K562 (cell line): ENCODE results near the gene DNASE1L3. TPM values are rescaled to one million over a fixed set of nuclear protein-coding genes. Genes with fewer than 3 reads are reported as not detected.

Source experiments
- ATAC-seq: fragments of 200-7000 bp; cut with Tn5 transposase; 3 replicates; pipeline ENCODE4 v1.9.1; 2020; ENCODE audit warnings: moderate library complexity
- BruUV-seq: library from RNA; stranded (reverse); fragments of 400-500 nt; replicated peaks from 2 replicates; lab custom pipeline; 2021; lab: Mats Ljungman, UMichigan
- CTCF ChIA-PET: fragments of 300-600 bp; formaldehyde crosslinking; extraction: SDS; loops from one replicate; lab custom pipeline; 2021; ENCODE audit warnings: low intra/inter-chr PET ratio; lab: Yijun Ruan, JAX
- POLR2A ChIA-PET: fragments of 300-600, 350-650 bp; sonication (Branson Sonifier 250); formaldehyde crosslinking; extraction: SDS; loops from one replicate; lab custom pipeline; 2021; ENCODE audit warnings: antibody characterized with exemption, inconsistent platforms; lab: Yijun Ruan, JAX
- DNase-seq, 4 experiments: peaks; one replicate each; pipeline versions ENCODE4 v3.0.0 to v3.0.0-alpha.2; 2011 to 2018; ENCODE audit warnings: low spot score in 3 of 4, mixed read lengths in 3 of 4; ENCODE audit errors: extremely low read depth in 1 of 4
- FAIRE-seq: peaks from 2 replicates; lab custom pipeline; 2011; peaks lifted over from hg19 to GRCh38; lab: Jason Lieb, UNC
- H2AFZ ChIP-seq: 2 replicates; pipeline ENCODE4 v1.6.0; 2011; ENCODE audit warnings: low read depth, low read length, control low read depth, inconsistent platforms
- H3K27ac ChIP-seq: fragments of 200-600 bp; 3 replicates; pipeline ENCODE4 v1.8.0; 2011; ENCODE audit warnings: low read depth, mild to moderate bottlenecking, control low read depth, inconsistent platforms, low read length, moderate library complexity, mixed read lengths; ENCODE audit errors: extremely low read depth
- H3K27me3 ChIP-seq, 2 experiments: fragments of 300-600 bp in 1 of 2; 2 replicates in 1 of 2; 3 replicates in 1 of 2; pipeline versions ENCODE4 v1.6.0 to v1.8.0; 2011; ENCODE audit warnings: inconsistent platforms in 2 of 2, low read length in 2 of 2, mild to moderate bottlenecking in 1 of 2, mixed read lengths in 1 of 2, moderate library complexity in 1 of 2; ENCODE audit not compliant: control insufficient read depth in 2 of 2, insufficient read depth in 2 of 2
- H3K36me3 ChIP-seq: fragments of 300-600 bp; 3 replicates; pipeline ENCODE4 v1.8.0; 2011; ENCODE audit warnings: mild to moderate bottlenecking, low read length, inconsistent platforms; ENCODE audit not compliant: control insufficient read depth, insufficient read depth
- H3K4me1 ChIP-seq, 2 experiments: fragments of 200-600 bp in 1 of 2; replicated peaks in 1 of 2; 2 replicates in 1 of 2; 3 replicates in 1 of 2; pipeline versions ENCODE4 v1.5.1 to v1.8.0; 2011; ENCODE audit warnings: inconsistent platforms in 2 of 2, low read length in 2 of 2, mild to moderate bottlenecking in 1 of 2, mixed read lengths in 1 of 2, moderate library complexity in 1 of 2; ENCODE audit not compliant: control insufficient read depth in 2 of 2, insufficient read depth in 2 of 2
- H3K4me2 ChIP-seq: 2 replicates; pipeline ENCODE4 v1.6.1; 2011; ENCODE audit warnings: low read length, control low read depth, inconsistent platforms, mixed read lengths; ENCODE audit not compliant: insufficient read depth
- H3K4me3 ChIP-seq: fragments of 200-600 bp; sonication (generic), shearing (Covaris generic); 2 replicates; pipeline ENCODE4 v1.5.1; 2016; ENCODE audit warnings: control low read depth, inconsistent platforms
- H3K79me2 ChIP-seq: fragments of 200-600 bp; 3 replicates; pipeline ENCODE4 v1.8.0; 2011; ENCODE audit warnings: low read length, inconsistent platforms; ENCODE audit not compliant: control insufficient read depth, insufficient read depth
- H3K9ac ChIP-seq, 2 experiments: 2 replicates each; pipeline versions ENCODE4 v1.6.0 to v1.6.1; 2011; ENCODE audit warnings: low read depth in 2 of 2, low read length in 2 of 2, control low read depth in 1 of 2, inconsistent platforms in 1 of 2, mild to moderate bottlenecking in 1 of 2, mixed read lengths in 1 of 2; ENCODE audit not compliant: insufficient read depth in 1 of 2
- H3K9me1 ChIP-seq: one replicate; pipeline ENCODE4 v1.6.0; 2011; ENCODE audit warnings: inconsistent platforms, mild to moderate bottlenecking, low read length, moderate library complexity; ENCODE audit not compliant: control insufficient read depth, insufficient read depth
- H3K9me3 ChIP-seq: replicated peaks from 2 replicates; pipeline ENCODE4 v1.5.1; 2011; ENCODE audit warnings: low read depth, low read length, inconsistent platforms; ENCODE audit not compliant: control insufficient read depth, insufficient read depth
- H4K20me1 ChIP-seq: replicated peaks from 2 replicates; pipeline ENCODE4 v1.6.1; 2011; ENCODE audit warnings: low read length, inconsistent platforms, mixed read lengths; ENCODE audit not compliant: control insufficient read depth, insufficient read depth
- CTCF ChIP-seq, 3 experiments: IDR thresholded peaks in 2 of 3; conservative IDR thresholded peaks in 1 of 3; 2 replicates each; pipeline ENCODE4 v1.5.1; 2011 to 2012; ENCODE audit warnings: low read length in 3 of 3, mild to moderate bottlenecking in 3 of 3, control low read depth in 2 of 3, improper control_type of control experiment in 1 of 3, inconsistent platforms in 1 of 3, low read depth in 1 of 3, mixed read lengths in 1 of 3, moderate library complexity in 1 of 3; ENCODE audit not compliant: insufficient read depth in 2 of 3
- ESRRB ChIP-seq: fragments of 250-450 bp; sonication (Bioruptor Pico); IDR thresholded peaks from 2 replicates; pipeline ENCODE4 v1.5.0; 2020; ENCODE audit warnings: mild to moderate bottlenecking, moderate library complexity, borderline replicate concordance
- GTF2A2 ChIP-seq: IDR thresholded peaks from 2 replicates; pipeline ENCODE4 v1.6.1; 2016; ENCODE audit warnings: mild to moderate bottlenecking, missing genetic modification characterization, missing compliant biosample characterization
- HMGN3 ChIP-seq: IDR thresholded peaks from 2 replicates; pipeline ENCODE4 v1.6.1; 2011; ENCODE audit warnings: borderline replicate concordance, low read depth, mild to moderate bottlenecking, mixed read lengths, low read length; ENCODE audit not compliant: insufficient read length; ENCODE audit errors: extremely low read depth
- MLLT1 ChIP-seq, 2 experiments: fragments of 450-650 bp; IDR thresholded peaks; 2 replicates each; pipeline ENCODE4 v1.6.1; 2016
- MTF1 ChIP-seq: fragments of 250-450 bp; sonication (Bioruptor Pico); IDR thresholded peaks from 2 replicates; pipeline ENCODE4 v1.9.0; 2021; ENCODE audit warnings: moderate library complexity, mild to moderate bottlenecking, inconsistent platforms, borderline replicate concordance
- SIN3A ChIP-seq, 2 experiments: fragments of 150-350 bp in 1 of 2; IDR thresholded peaks; 2 replicates each; pipeline ENCODE4 v1.6.1; 2011 to 2016; ENCODE audit warnings: borderline replicate concordance in 2 of 2, low read depth in 2 of 2, low read length in 2 of 2, mild to moderate bottlenecking in 2 of 2, moderate library complexity in 2 of 2; ENCODE audit not compliant: control insufficient read depth in 1 of 2
- SLC30A9 ChIP-seq: fragments of 250-450 bp; sonication (Bioruptor Pico); IDR thresholded peaks from 2 replicates; pipeline ENCODE4 v1.8.0; 2022; ENCODE audit warnings: mild to moderate bottlenecking, moderate library complexity
- ZC3H4 ChIP-seq: sonication (generic); formaldehyde crosslinking; IDR thresholded peaks from 2 replicates; pipeline ENCODE4 v1.9.0; 2021; ENCODE audit warnings: missing genetic modification reagents, borderline replicate concordance
- ZNF507 ChIP-seq: conservative IDR thresholded peaks from 2 replicates; pipeline ENCODE4 v1.6.1; 2017; ENCODE audit warnings: missing genetic modification characterization, missing compliant biosample characterization
- ZNF699 ChIP-seq: fragments of 250-450 bp; sonication (Bioruptor Pico); IDR thresholded peaks from 2 replicates; pipeline ENCODE4 v1.8.0; 2021; ENCODE audit warnings: mild to moderate bottlenecking, moderate library complexity; ENCODE audit not compliant: insufficient replicate concordance
- WGBS: fragments of 100-300 bp; shearing (Covaris generic); methylation state at CpG from one replicate; pipeline ENCODE4 v1.1.6; 2016; ENCODE audit warnings: low coverage, mixed read lengths; ENCODE audit not compliant: insufficient coverage; ENCODE audit errors: missing lambda C conversion rate; 5-methylcytosine and 5-hydroxymethylcytosine counted together
- in situ Hi-C: fragments of 300-500 bp; cut with MboI; formaldehyde crosslinking; loops from 4 replicates; pipeline ENCODE4 v1.15.0; 2018; ENCODE audit warnings: inconsistent platforms, mixed read lengths
- intact Hi-C: fragments of 100-400 bp; cut with micrococcal nuclease; formaldehyde crosslinking; loops from 2 replicates; pipeline ENCODE4 v1.14.2; 2022
- polyA plus RNA-seq, 8 experiments: library from polyadenylated mRNA; depleted of rRNA in 4 of 8; stranded (reverse) in 5 of 8; unstranded in 3 of 8; fragments of >200 nt; fragmentation: Nextera tagmentation in 2 of 8; fragmentation: Illumina TruSeq in 1 of 8; extraction: Ambion mirVana in 2 of 8; extraction: Trizol in 1 of 8; gene quantifications; 2 replicates each; pipeline versions ENCODE4 v1.2.1 to v1.2.3, GENCODE V29; 2011 to 2014; ENCODE audit warnings: inconsistent platforms in 1 of 8, missing spikeins in 1 of 8
- total RNA-seq, 7 experiments: library from RNA; depleted of rRNA in 6 of 7; stranded (reverse); fragments of >200 nt in 6 of 7; fragmentation: Illumina TruSeq in 2 of 7; extraction: Trizol in 2 of 7; gene quantifications; 2 replicates each; pipeline versions ENCODE4 v1.2.1 to v1.2.3, GENCODE V29; 2011 to 2021; ENCODE audit warnings: low replicate concordance in 1 of 7
- TF ChIP-seq, protein P1 (sequence below): sonication (generic); formaldehyde crosslinking; IDR thresholded peaks from 2 replicates; pipeline ENCODE4 v1.8.0; 2023; ENCODE audit warnings: mild to moderate bottlenecking, missing genetic modification reagents

DNASE1L3 gene
- total and polyA plus RNA-seq, 9 of the 15 experiments (the other 6 are each of a cell fraction or from before 2014, with no cell fraction given): 0.06 TPM; not detected in 8

GRCh38 chr3:58222161-58222724, 11.5 kb upstream of the DNASE1L3 start (continued):
- no peak for TF ChIP-seq ESRRB (CRISPR knock-in tag)

DNA sequence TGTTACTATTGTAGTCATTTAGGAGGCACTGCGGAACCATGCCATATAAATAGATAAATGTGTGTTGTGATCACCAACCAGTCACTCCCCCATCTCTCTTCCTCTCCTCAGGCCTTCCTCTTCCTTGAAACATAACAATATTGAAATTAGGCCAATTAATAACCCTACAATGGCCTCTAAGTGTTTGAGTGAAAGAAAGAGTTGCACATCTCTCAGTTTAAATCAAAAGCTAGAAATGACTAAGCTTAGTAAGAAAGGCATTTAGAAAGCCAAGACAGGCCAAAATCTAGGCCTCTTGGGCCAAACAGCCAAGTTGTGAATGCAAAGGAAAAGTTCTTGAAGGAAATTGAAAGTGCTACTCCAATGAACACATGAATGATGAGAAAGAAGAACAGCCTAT, 8.1 kb upstream of the DNASE1L3 start:
- WGBS: 30% methylated on average over 1 of the region's 1 CpG
- intact Hi-C loops: no loop called here

More for the DNA sequence above, 8.1 kb upstream of the DNASE1L3 start:
- peaks cover 0 to 10% of the 10 kb centered on the region in 2 experiments; a peak in 2 of 5 replicates for H3K27me3 ChIP-seq
- H2AFZ ChIP-seq: no peak overlapping the region
- no TSS peak for BruUV-seq
- FAIRE-seq (no peak), DNase-seq (no peak), ATAC-seq (no peak)
- no peaks in the 10 kb centered on the region for H3K9me1 ChIP-seq
- TF ChIP-seq ZNF507 (tag) (no peak), CTCF (IDR thresholded peaks at IDR 0.05 in 2 of 3, conservative IDR thresholded peaks at IDR 0.05 in 1 of 3; ENCODE audit: insufficient read depth in 2 of 3, low read depth in 1 of 3, low read length in 3 of 3) (no peak), MLLT1 (IDR thresholded peaks at IDR 0.05) (no peak), ZC3H4 (CRISPR knock-in tag) (no peak), ZNF699 (CRISPR knock-in tag) (no peak), HMGN3 (no peak), MTF1 (CRISPR knock-in tag) (no peak), SLC30A9 (CRISPR knock-in tag) (no peak), SIN3A (IDR thresholded peaks at IDR 0.05; ENCODE audit: borderline replicate concordance in 2 of 2, control insufficient read depth in 1 of 2, low read depth in 2 of 2, low read length in 2 of 2) (no peak), GTF2A2 (no peak)
- TF ChIP-seq, protein P1, sequence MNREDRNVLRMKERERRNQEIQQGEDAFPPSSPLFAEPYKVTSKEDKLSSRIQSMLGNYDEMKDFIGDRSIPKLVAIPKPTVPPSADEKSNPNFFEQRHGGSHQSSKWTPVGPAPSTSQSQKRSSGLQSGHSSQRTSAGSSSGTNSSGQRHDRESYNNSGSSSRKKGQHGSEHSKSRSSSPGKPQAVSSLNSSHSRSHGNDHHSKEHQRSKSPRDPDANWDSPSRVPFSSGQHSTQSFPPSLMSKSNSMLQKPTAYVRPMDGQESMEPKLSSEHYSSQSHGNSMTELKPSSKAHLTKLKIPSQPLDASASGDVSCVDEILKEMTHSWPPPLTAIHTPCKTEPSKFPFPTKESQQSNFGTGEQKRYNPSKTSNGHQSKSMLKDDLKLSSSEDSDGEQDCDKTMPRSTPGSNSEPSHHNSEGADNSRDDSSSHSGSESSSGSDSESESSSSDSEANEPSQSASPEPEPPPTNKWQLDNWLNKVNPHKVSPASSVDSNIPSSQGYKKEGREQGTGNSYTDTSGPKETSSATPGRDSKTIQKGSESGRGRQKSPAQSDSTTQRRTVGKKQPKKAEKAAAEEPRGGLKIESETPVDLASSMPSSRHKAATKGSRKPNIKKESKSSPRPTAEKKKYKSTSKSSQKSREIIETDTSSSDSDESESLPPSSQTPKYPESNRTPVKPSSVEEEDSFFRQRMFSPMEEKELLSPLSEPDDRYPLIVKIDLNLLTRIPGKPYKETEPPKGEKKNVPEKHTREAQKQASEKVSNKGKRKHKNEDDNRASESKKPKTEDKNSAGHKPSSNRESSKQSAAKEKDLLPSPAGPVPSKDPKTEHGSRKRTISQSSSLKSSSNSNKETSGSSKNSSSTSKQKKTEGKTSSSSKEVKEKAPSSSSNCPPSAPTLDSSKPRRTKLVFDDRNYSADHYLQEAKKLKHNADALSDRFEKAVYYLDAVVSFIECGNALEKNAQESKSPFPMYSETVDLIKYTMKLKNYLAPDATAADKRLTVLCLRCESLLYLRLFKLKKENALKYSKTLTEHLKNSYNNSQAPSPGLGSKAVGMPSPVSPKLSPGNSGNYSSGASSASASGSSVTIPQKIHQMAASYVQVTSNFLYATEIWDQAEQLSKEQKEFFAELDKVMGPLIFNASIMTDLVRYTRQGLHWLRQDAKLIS: no peak
- H3K4me2 ChIP-seq: no peak overlapping the region
- H3K79me2 ChIP-seq: no peaks in the 10 kb centered on the region
- CTCF ChIA-PET: no interaction called here
- in situ Hi-C loops: no loop called here
- no peak overlapping the region for H3K9ac ChIP-seq
- no peaks in the 10 kb centered on the region; a peak in 1 of 5 replicates for H3K4me1 ChIP-seq
- H3K27ac ChIP-seq: no peak overlapping the region
- no peaks in the 10 kb centered on the region for H3K36me3 ChIP-seq
- POLR2A ChIA-PET: no interaction called here
- H3K4me3 ChIP-seq: no peak overlapping the region
- H3K9me3 ChIP-seq: no peaks in the 10 kb centered on the region
- H4K20me1 ChIP-seq: no peaks in the 10 kb centered on the region
